OCI-LY1 (cell line): ENCODE measurements around the gene LMX1B.

Experiments
- H2AFZ ChIP-seq: fragments of 200-600 bp; sonication (generic), shearing (Covaris generic); 2 replicates; pipeline ENCODE4 v1.6.0; 2014; ENCODE audit warnings: antibody characterized with exemption, mild to moderate bottlenecking, low read length
- H3F3A ChIP-seq: fragments of 200-600 bp; sonication (generic), shearing (Covaris generic); 2 replicates; pipeline ENCODE4 v1.6.0; 2014; ENCODE audit warnings: mild to moderate bottlenecking, antibody characterized with exemption, low read length, moderate library complexity; ENCODE audit not compliant: insufficient read depth
- H3K27ac ChIP-seq: fragments of 200-600 bp; sonication (generic); 2 replicates; pipeline ENCODE4 v1.5.1; 2014; ENCODE audit warnings: low read length, mixed run types, mild to moderate bottlenecking, low read depth; ENCODE audit not compliant: poor library complexity, severe bottlenecking
- H3K27me3 ChIP-seq: fragments of 200-600 bp; sonication (generic); 2 replicates; pipeline ENCODE4 v1.6.0; 2014; ENCODE audit warnings: antibody characterized with exemption, mild to moderate bottlenecking, low read length, moderate library complexity; ENCODE audit not compliant: insufficient read depth
- H3K36me3 ChIP-seq: fragments of 200-600 bp; sonication (generic); 2 replicates; pipeline ENCODE4 v1.6.1; 2014; ENCODE audit warnings: mild to moderate bottlenecking, antibody characterized with exemption, low read length, moderate library complexity, mixed read lengths; ENCODE audit not compliant: insufficient read depth
- H3K4me1 ChIP-seq: fragments of 200-600 bp; sonication (generic); 2 replicates; pipeline ENCODE4 v1.5.1; 2014; ENCODE audit warnings: mild to moderate bottlenecking, low read length, moderate library complexity; ENCODE audit not compliant: insufficient read depth, severe bottlenecking
- H3K4me2 ChIP-seq: fragments of 200-600 bp; sonication (generic), shearing (Covaris generic); 2 replicates; pipeline ENCODE4 v1.6.1; 2014; ENCODE audit warnings: low read length
- H3K4me3 ChIP-seq: fragments of 200-600 bp; sonication (generic); 2 replicates; pipeline ENCODE4 v1.5.1; 2014; ENCODE audit warnings: low read length, low read depth, mild to moderate bottlenecking, mixed read lengths; ENCODE audit not compliant: poor library complexity, severe bottlenecking
- H3K79me2 ChIP-seq: fragments of 200-600 bp; shearing (Covaris generic); 2 replicates; pipeline ENCODE4 v1.6.1; 2016; ENCODE audit warnings: mixed run types, low read length, mixed read lengths; ENCODE audit not compliant: insufficient read depth
- H3K9ac ChIP-seq: fragments of 200-600 bp; sonication (generic), shearing (Covaris generic); 2 replicates; pipeline ENCODE4 v1.6.1; 2014; ENCODE audit warnings: mild to moderate bottlenecking, low read length, mixed read lengths
- H3K9me2 ChIP-seq: fragments of 200-600 bp; sonication (generic), shearing (Covaris generic); 2 replicates; pipeline ENCODE4 v1.6.1; 2014; ENCODE audit warnings: low read depth, mild to moderate bottlenecking, low read length, mixed read lengths
- H3K9me3 ChIP-seq: fragments of 200-600 bp; shearing (Covaris generic); 2 replicates; pipeline ENCODE4 v1.6.1; 2014; ENCODE audit warnings: low read length, mixed read lengths
- H4K20me1 ChIP-seq: fragments of 200-600 bp; sonication (generic), shearing (Covaris generic); 2 replicates; pipeline ENCODE4 v1.6.0; 2016; ENCODE audit warnings: mild to moderate bottlenecking, low read length; ENCODE audit not compliant: insufficient read depth
- CTCF ChIP-seq: fragments of 200-600 bp; sonication (generic), shearing (Covaris generic); IDR thresholded peaks from 2 replicates; pipeline ENCODE4 v1.5.1; 2017; ENCODE audit warnings: mild to moderate bottlenecking, antibody characterized with exemption, low read length, moderate library complexity, mixed read lengths
- EZH2 ChIP-seq: fragments of 200-600 bp; sonication (generic), shearing (Covaris generic); IDR thresholded peaks from 2 replicates; pipeline ENCODE4 v1.8.0; 2017; ENCODE audit warnings: borderline replicate concordance, mixed run types, mild to moderate bottlenecking, antibody characterized with exemption, low read length, moderate library complexity, mixed read lengths

Gene LMX1B

GRCh38 chr9:126639318-126640000, 25.7 kb downstream of the LMX1B start:
- Histone ChIP-seq H3K4me3 (no peak overlapping the region), H3K36me3 (no peaks in the 10 kb centered on the region), H3K9me2 (no peaks in the 10 kb centered on the region), H3K4me2 (no peak overlapping the region), H3K27ac (no peak overlapping the region), H3K27me3 (no peaks in the 10 kb centered on the region), H3K9me3 (no peaks in the 10 kb centered on the region), H3F3A (no peaks in the 10 kb centered on the region), H2AFZ (no peak overlapping the region), H3K4me1 (no peaks in the 10 kb centered on the region), H3K79me2 (no peaks in the 10 kb centered on the region), H4K20me1 (no peaks in the 10 kb centered on the region), H3K9ac (no peak overlapping the region)
- TF ChIP-seq CTCF: no peak
- TF ChIP-seq EZH2: no peak

- Histone ChIP-seq H2AFZ (no peak overlapping the region), H3K4me1 (no peaks in the 10 kb centered on the region), H3K79me2 (no peaks in the 10 kb centered on the region), H3F3A (no peaks in the 10 kb centered on the region), H3K9me3 (no peaks in the 10 kb centered on the region), H3K9me2 (no peaks in the 10 kb centered on the region), H3K27me3 (no peaks in the 10 kb centered on the region), H3K4me2 (no peak overlapping the region), H3K36me3 (no peaks in the 10 kb centered on the region), H3K27ac (no peak overlapping the region), H3K4me3 (no peak overlapping the region), H3K9ac (no peak overlapping the region), H4K20me1 (no peaks in the 10 kb centered on the region)
- no peak for TF ChIP-seq CTCF
- no peak for TF ChIP-seq EZH2
Observed at GRCh38 chr9:126641118-126641851, 27.6 kb downstream of the LMX1B start.

DNA sequence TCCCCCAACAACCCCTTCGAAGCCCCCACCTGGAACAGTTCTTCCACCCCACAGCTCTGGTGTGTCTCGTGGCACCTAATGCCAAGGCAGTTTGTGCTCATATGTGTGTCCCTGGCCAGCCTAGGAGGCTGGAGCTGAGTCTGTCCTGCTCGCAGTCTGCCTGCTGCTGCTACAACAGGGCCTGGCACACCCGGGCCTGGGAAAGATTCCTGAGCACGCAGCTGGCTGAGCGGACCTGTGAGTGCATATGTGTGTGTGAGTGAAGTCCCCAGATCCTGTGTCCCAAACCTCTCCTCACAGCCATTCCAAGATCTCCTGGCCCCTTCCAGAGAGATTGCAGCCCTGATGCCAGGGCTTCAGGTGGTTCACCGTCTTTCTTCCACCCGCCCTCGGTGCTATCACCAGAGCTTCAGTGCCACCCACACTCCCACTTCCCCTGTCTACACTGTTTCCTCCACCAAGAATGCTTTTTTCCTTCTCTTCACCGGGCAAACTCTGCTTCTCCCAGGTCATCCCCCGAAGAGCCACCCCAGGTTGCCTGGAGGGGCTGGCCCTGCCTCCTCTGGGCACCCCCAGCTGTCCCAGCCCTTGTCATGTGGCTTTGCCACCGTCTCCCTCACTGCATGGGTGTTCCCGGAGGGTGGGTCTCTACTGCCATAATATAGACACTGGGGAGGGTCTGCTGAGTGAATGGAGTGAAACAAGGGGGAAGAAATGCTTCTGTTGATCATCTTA, 28.4 kb downstream of the LMX1B start:
- H3K4me3 ChIP-seq: no peak overlapping the region
- H2AFZ ChIP-seq: no peak overlapping the region
- TF ChIP-seq EZH2 (no peak), CTCF (no peak)
- no peaks in the 10 kb centered on the region for H3K9me3 ChIP-seq
- no peaks in the 10 kb centered on the region for H3K79me2 ChIP-seq
- H3K27ac ChIP-seq: no peak overlapping the region
- H3K36me3 ChIP-seq: no peaks in the 10 kb centered on the region
- no peaks in the 10 kb centered on the region for H3F3A ChIP-seq
- H3K27me3 ChIP-seq: no peaks in the 10 kb centered on the region
- H3K9me2 ChIP-seq: no peaks in the 10 kb centered on the region
- no peaks in the 10 kb centered on the region for H4K20me1 ChIP-seq
- no peaks in the 10 kb centered on the region for H3K4me1 ChIP-seq
- no peak overlapping the region for H3K9ac ChIP-seq
- H3K4me2 ChIP-seq: no peak overlapping the region
